Large intestine (tissue), 12 donors: Measurements from ENCODE around the gene CCDC167. TPM values are rescaled to one million over a fixed set of nuclear protein-coding genes. Genes with fewer than 3 reads are reported as not detected.

Experiments used
- DNase-seq, 2 donors: peaks; one replicate each; pipeline versions ENCODE4 v3.0.0 to v3.0.0-alpha.2; 2013
- H3K27ac ChIP-seq: one replicate; pipeline ENCODE4 v1.5.1; 2013; ENCODE audit warnings: low read length
- H3K27me3 ChIP-seq: 2 replicates; pipeline ENCODE4 v1.6.1; 2013; ENCODE audit warnings: low read length; ENCODE audit not compliant: control insufficient read depth, insufficient read depth
- H3K36me3 ChIP-seq: 2 replicates; pipeline ENCODE4 v1.6.1; 2013; ENCODE audit warnings: low read length; ENCODE audit not compliant: control insufficient read depth, insufficient read depth
- H3K4me1 ChIP-seq: one replicate; pipeline ENCODE4 v1.6.1; 2013; ENCODE audit warnings: low read length; ENCODE audit not compliant: control insufficient read depth, insufficient read depth
- H3K4me3 ChIP-seq: one replicate; pipeline ENCODE4 v1.5.1; 2013; ENCODE audit warnings: low read length
- H3K9me3 ChIP-seq: one replicate; pipeline ENCODE4 v1.6.1; 2013; ENCODE audit warnings: mild to moderate bottlenecking, low read depth, low read length, moderate library complexity; ENCODE audit not compliant: control insufficient read depth
- WGBS: methylation state at CpG from one replicate; pipeline ENCODE4 v1.1.5; 2013; ENCODE audit warnings: low lambda C conversion rate; ENCODE audit not compliant: insufficient coverage; 5-methylcytosine and 5-hydroxymethylcytosine counted together
- long read RNA-seq, 11 donors: transcript quantifications; one replicate each; lab custom pipeline, GENCODE V29; 2026
- polyA plus RNA-seq: library from polyadenylated mRNA; unstranded; fragments of 120-200 nt; gene quantifications from one replicate; pipeline ENCODE4 v1.2.1, GENCODE V29; 2013

The CCDC167 gene
- 18.1 TPM for polyA plus RNA-seq
- long read RNA-seq, donor 1, transcript CCDC167-201 (4 exons, 619 nt), result major isoform, 6 of 6 reads
- long read RNA-seq, donor 1, partial matches to known transcripts, result 0 of 6 reads
- long read RNA-seq, donor 1, other reads (novel, unspliced or antisense), result 0 of 6 reads
- long read RNA-seq, donor 2, transcript CCDC167-201 (4 exons, 619 nt), result major isoform, 19 of 19 reads
- long read RNA-seq, donor 2, partial matches to known transcripts, result 0 of 19 reads
- long read RNA-seq, donor 2, other reads (novel, unspliced or antisense), result 0 of 19 reads
- long read RNA-seq, donor 3, transcript CCDC167-201 (4 exons, 619 nt), result major isoform, 23 of 29 reads
- long read RNA-seq, donor 3, partial matches to known transcripts, result 6 of 29 reads
- long read RNA-seq, donor 3, other reads (novel, unspliced or antisense), result 0 of 29 reads
- long read RNA-seq, donor 4, result 0 reads
- long read RNA-seq, donor 5, transcript CCDC167-201 (4 exons, 619 nt), result major isoform, 14 of 14 reads
- long read RNA-seq, donor 5, partial matches to known transcripts, result 0 of 14 reads
- long read RNA-seq, donor 5, other reads (novel, unspliced or antisense), result 0 of 14 reads
- long read RNA-seq, donor 6, transcript CCDC167-201 (4 exons, 619 nt), result major isoform, 8 of 18 reads
- long read RNA-seq, donor 6, partial matches to known transcripts, result 10 of 18 reads
- long read RNA-seq, donor 6, other reads (novel, unspliced or antisense), result 0 of 18 reads
- long read RNA-seq, donor 7, transcript CCDC167-201 (4 exons, 619 nt), result major isoform, 12 of 12 reads
- long read RNA-seq, donor 7, partial matches to known transcripts, result 0 of 12 reads
- long read RNA-seq, donor 7, other reads (novel, unspliced or antisense), result 0 of 12 reads
- long read RNA-seq, donor 8, transcript CCDC167-201 (4 exons, 619 nt), result major isoform, 30 of 30 reads
- long read RNA-seq, donor 8, partial matches to known transcripts, result 0 of 30 reads
- long read RNA-seq, donor 8, other reads (novel, unspliced or antisense), result 0 of 30 reads
- long read RNA-seq, donor 9, transcript CCDC167-201 (4 exons, 619 nt), result major isoform, 13 of 13 reads
- long read RNA-seq, donor 9, partial matches to known transcripts, result 0 of 13 reads
- long read RNA-seq, donor 9, other reads (novel, unspliced or antisense), result 0 of 13 reads
- long read RNA-seq, donor 10, transcript CCDC167-201 (4 exons, 619 nt), result major isoform, 24 of 24 reads
- long read RNA-seq, donor 10, partial matches to known transcripts, result 0 of 24 reads
- long read RNA-seq, donor 10, other reads (novel, unspliced or antisense), result 0 of 24 reads
- long read RNA-seq, donor 11, transcript CCDC167-201 (4 exons, 619 nt), result major isoform, 12 of 12 reads
- long read RNA-seq, donor 11, partial matches to known transcripts, result 0 of 12 reads
- long read RNA-seq, donor 11, other reads (novel, unspliced or antisense), result 0 of 12 reads

GRCh38 chr6:37499433-37500293 is at the start of gene CCDC167:
Gene CCDC167 (minus strand): TSS chr6:37499893. CDS start chr6:37499863, 30 bp downstream.
- DNase-seq, result peak; percentile 95
- H3K4me3 ChIP-seq, result peak within 1 kb of the TSS; percentile 75
- H3K27me3 ChIP-seq, result no peaks in the 10 kb centered on the region
- H3K9me3 ChIP-seq, result no peaks in the 10 kb centered on the region
- H3K36me3 ChIP-seq, result no peaks in the 10 kb centered on the region
- H3K27ac ChIP-seq, result no peak within 1 kb of the TSS
- no peaks in the 10 kb centered on the region for H3K4me1 ChIP-seq
- 0% methylated on average over 1 of the region's 38 CpGs for WGBS

DNA sequence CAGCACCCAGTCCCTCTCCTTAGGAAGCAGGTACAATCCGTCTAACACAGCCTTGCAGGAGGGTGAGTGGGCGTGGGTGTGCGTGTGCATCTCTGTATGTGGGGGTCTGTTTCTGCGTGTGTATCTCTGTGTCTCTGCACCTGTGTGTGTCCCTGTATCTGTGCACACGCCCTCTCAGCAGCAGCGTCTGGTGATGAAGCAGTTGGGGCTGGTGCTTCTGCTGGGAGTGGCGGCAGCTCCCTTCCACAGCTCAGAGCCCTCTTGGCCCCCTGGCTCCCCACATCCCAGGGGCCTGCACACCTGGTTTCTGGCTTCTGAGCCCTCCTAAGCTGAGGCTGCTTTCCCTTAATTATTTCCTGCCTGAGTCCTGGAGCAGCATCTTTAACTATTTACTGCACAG is 49.5 kb upstream of the CCDC167 start:
- WGBS, result no CpG with 5 or more reads among the region's 7 CpGs
- no peaks in the 10 kb centered on the region for H3K4me1 ChIP-seq

GRCh38 chr6:37548067-37548674 is 48.5 kb upstream of the CCDC167 start:
- Histone ChIP-seq H3K27ac (no peak overlapping the region), H3K4me1 (no peaks in the 10 kb centered on the region), H3K4me3 (no peak overlapping the region), H3K27me3 (peaks cover 20% of the 10 kb centered on the region), H3K9me3 (no peaks in the 10 kb centered on the region), H3K36me3 (no peaks in the 10 kb centered on the region)
- WGBS, result no CpG with 5 or more reads among the region's 8 CpGs
- no peak for DNase-seq

More for the DNA sequence above, 49.5 kb upstream of the CCDC167 start:
- Histone ChIP-seq H3K4me3 (no peak overlapping the region), H3K27ac (no peak overlapping the region), H3K9me3 (no peaks in the 10 kb centered on the region), H3K27me3 (peaks cover 26% of the 10 kb centered on the region), H3K36me3 (no peaks in the 10 kb centered on the region)
- no peak for DNase-seq

- peaks cover 18% of the 10 kb centered on the region for H3K27me3 ChIP-seq
- no peaks in the 10 kb centered on the region for H3K4me1 ChIP-seq
- H3K4me3 ChIP-seq, result no peak overlapping the region
- no peak overlapping the region for H3K27ac ChIP-seq
- no peak for DNase-seq
- no peaks in the 10 kb centered on the region for H3K9me3 ChIP-seq
- H3K36me3 ChIP-seq, result no peaks in the 10 kb centered on the region
- no CpG with 5 or more reads among the region's 8 CpGs for WGBS
These were observed 47.9 kb upstream of the CCDC167 start for GRCh38 chr6:37547564-37548061.

DNA sequence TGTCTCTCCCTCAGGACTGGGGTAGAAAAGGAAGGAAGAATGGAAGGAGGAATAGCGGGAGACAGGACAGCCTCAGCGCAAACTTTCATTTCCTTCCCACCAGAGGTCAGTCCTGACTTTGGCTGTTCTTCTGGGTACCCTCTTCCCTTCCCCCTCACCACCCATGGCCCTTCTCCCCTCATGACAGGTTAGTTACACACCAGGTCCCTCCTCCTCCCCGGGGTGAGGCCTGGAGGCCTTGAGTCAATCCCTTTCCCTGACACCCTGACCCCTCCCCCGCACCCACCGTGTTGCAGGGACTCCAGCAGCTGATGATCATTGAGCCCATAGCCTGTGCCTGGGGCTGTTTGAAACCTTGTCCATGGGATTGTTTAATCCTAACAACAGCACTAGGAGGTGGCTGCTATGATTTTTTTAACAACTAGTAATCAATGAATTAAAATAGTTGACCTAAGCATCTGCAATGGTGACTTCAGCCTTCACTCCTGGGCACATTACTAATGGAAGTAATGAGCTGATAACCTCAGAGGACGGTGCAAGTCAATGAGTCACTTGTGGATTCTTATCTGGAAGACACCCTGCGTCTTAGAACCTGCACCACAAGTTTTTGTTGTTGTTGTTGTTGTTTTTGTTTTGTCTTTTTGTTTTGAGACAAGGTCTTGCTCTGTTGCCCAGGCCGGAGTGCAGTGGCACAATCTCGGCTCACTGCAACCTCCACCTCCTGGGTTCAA is 46.6 kb upstream of the CCDC167 start:
- H3K36me3 ChIP-seq, result no peaks in the 10 kb centered on the region
- H3K27me3 ChIP-seq, result peaks cover 21% of the 10 kb centered on the region
- H3K9me3 ChIP-seq, result no peaks in the 10 kb centered on the region
- DNase-seq, result no peak
- H3K4me1 ChIP-seq, result no peaks in the 10 kb centered on the region
- no peak overlapping the region for H3K27ac ChIP-seq
- no CpG with 5 or more reads among the region's 9 CpGs for WGBS
- no peak overlapping the region for H3K4me3 ChIP-seq

GRCh38 chr6:37544530-37544929 is 44.8 kb upstream of the CCDC167 start:
- no peak for DNase-seq
- no CpG with 5 or more reads among the region's 5 CpGs for WGBS
- H3K36me3 ChIP-seq, result no peaks in the 10 kb centered on the region

DNA sequence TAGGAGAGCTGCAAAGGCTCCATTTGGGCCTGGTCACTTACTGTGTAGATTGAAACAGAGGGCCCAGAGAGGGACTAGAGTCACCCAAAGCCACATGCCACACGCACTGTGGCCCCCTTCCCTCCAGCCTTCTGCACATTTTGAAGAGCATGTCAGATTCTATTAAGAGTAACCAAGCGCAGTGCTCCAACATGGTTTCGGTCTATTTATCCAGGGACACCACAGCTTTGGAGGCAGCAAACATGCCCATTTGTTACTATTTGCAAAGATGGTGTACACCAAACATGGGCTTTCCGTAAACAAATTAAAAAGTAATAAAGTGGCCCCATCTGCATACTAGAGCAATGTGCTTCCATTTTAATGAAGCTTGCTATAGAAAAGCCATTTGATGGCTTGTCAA is 43.7 kb upstream of the CCDC167 start:
- Histone ChIP-seq H3K27me3 (peaks cover 20% of the 10 kb centered on the region), H3K27ac (no peak overlapping the region), H3K9me3 (no peaks in the 10 kb centered on the region), H3K4me3 (no peak overlapping the region), H3K4me1 (no peaks in the 10 kb centered on the region), H3K36me3 (no peaks in the 10 kb centered on the region)
- DNase-seq, result no peak
- no CpG with 5 or more reads among the region's 4 CpGs for WGBS

More at GRCh38 chr6:37544530-37544929, 44.8 kb upstream of the CCDC167 start:
- H3K9me3 ChIP-seq, result no peaks in the 10 kb centered on the region
- H3K4me1 ChIP-seq, result no peaks in the 10 kb centered on the region
- no peak overlapping the region for H3K4me3 ChIP-seq
- H3K27me3 ChIP-seq, result peaks cover 15% of the 10 kb centered on the region
- no peak overlapping the region for H3K27ac ChIP-seq

DNA sequence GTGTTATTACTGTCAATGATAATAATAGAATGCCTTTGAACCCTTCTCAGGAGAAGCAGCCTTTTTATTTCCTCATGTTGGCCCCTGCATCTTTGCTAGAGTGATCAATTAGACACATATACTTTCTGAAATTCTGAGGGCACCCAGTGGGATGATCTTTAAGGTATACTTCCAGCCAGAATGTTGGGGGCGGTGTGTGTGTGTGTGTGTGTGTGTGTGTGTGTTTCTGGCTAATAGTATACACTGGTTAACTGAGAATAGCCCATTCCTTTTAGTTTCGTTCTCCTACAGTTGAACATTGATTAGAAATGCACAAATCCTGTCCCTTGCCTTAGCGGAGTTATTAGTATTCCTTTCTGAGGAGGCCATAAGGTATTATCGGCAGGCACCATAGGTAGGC is 41.7 kb upstream of the CCDC167 start:
- no peak overlapping the region for H3K27ac ChIP-seq
- H3K4me1 ChIP-seq, result no peaks in the 10 kb centered on the region
- peaks cover 5% of the 10 kb centered on the region for H3K9me3 ChIP-seq
- no peak overlapping the region for H3K4me3 ChIP-seq
- H3K27me3 ChIP-seq, result peaks cover 41% of the 10 kb centered on the region
- H3K36me3 ChIP-seq, result no peaks in the 10 kb centered on the region
- DNase-seq, result no peak
- WGBS, result no CpG with 5 or more reads among the region's 4 CpGs
